Measurements from ENCODE around the gene ZNF579. TPM values are rescaled to one million over a fixed set of nuclear protein-coding genes. Genes with fewer than 3 reads are reported as not detected.

Gene ZNF579, protein sequence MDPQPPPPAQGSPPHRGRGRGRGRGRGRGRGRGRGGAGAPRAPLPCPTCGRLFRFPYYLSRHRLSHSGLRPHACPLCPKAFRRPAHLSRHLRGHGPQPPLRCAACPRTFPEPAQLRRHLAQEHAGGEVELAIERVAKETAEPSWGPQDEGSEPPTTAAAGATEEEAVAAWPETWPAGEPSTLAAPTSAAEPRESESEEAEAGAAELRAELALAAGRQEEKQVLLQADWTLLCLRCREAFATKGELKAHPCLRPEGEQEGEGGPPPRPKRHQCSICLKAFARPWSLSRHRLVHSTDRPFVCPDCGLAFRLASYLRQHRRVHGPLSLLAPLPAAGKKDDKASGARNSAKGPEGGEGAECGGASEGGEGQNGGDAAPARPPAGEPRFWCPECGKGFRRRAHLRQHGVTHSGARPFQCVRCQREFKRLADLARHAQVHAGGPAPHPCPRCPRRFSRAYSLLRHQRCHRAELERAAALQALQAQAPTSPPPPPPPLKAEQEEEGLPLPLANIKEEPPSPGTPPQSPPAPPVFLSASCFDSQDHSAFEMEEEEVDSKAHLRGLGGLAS
- total RNA-seq (2022; extraction: Qiagen RNA extraction), result 19.1 to 31.9 TPM (median 29.7 TPM) in 5 replicates

GRCh38 chr19:55580628-55581144 is at the start of gene ZNF579:
ZNF579 (minus strand) TSS chr19:55580848; CDS start chr19:55579639, 1,209 bp downstream.

DNA sequence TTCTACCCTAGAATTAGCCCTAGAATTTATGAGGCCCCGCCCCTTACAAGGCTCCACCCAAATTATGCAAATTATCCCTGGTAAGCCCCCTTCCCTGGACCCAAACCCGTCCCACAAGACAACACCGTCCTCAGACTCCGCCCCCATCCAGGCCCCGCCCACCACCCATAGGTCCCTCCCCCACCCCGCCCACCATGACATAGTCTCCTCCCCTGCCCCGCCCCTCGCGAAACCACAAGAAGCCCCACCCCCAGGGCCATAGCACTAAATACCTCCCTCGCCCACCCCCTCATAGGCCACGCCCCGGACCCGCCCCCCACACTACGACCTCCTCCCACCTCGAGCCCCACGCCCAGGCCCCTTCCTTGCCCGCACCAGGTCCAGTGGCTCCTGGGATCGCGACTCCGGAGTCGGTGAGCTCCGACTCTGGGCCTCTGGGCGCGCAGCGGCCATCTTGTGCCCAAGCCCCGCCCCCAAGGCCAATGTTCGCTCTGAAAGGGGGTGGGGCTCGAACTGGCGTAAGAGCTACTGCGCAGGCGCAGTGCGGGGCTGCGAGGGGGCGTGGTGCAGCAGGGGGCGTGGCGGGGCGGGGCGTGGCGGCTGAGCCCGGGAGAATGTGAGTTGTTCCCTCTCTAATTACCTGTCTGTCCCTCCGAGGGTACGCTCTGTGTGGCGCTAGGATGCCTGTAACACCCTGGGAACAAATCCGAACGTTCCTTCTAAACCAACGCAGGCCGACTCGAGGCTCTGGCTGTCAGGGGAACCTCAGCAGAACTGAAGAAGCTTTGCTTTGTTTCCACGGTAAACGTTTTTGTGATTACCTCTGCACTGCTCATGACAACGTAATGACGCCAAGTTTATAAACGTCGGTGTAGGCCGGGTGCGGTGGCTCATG is 43.7 kb upstream of the ZNF579 start, which contains the start of gene ZNF784:
Gene ZNF784 (minus strand): TSS at position 458 of the 895 bp plus-strand sequence. CDS start 5 bp downstream, at position 453.

GRCh38 chr19:55605637-55606470 is 25.2 kb upstream of the ZNF579 start, which contains the start of gene ZNF865:
ZNF865 (plus strand) TSS chr19:55605647; CDS start chr19:55613619, 7,972 bp downstream.

DNA sequence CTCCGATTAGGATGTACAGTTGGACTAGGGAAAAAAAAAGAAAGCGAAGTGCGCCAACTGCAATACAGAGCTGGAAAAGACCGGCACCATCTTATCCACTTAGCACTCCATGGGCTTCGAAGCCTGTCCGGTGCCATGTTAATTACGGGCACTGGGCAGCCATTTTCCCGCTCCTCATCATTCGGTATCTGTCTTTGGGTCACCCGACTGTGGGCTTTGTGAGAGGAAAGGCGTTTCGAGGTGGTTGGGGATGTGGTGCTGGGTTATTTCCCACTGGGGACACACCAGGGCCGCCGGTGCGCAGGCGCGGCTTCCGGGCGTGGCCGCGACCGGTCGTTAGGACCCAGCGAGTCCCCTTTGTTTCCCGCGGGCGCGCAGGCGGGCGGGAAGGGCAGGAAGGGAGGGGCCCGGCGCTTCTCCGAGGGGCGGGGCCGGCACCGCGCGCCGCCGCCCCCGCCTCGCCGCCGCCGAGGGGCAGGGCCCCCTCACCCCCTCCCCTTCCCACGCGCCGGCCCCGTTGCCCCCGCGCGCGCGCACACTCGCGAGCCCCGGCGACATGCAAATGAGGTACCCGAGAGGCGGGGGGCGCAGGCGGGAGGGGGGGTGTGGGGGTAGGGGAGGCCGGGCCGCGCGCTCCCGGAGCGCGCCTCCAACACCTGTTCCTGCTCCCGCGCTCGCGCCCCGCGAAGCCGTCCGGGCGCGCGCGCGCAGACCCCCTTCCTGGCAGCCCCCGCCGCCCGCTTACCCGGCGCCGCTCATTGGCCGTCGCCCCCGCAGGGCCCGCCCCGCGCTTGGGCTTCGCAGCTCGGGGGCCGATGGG is 19.4 kb upstream of the ZNF579 start, which contains the start of gene ZNF524:
Gene ZNF524 (plus strand): TSS at position 447 of the 820 bp plus-strand sequence. CDS start 1,825 bp downstream, outside the sequence.

DNA sequence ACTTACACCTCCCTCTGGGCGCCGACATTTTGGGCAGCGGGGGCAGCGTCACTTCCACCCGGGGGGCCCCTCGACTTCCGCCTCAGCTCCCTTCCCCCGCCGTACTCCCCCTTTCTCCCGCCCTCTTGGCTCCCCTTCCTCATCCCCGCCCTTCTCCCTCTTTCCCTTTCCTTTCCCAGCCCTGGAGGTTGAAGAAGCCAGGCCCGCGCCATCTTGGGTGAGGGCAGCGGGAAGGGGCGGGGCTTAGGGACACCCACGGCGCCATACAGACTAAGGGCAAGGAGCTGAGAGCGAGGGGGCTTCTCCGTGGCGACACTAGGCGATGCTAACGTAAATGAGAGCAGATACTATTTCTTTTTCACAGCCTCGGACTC is 18.8 kb upstream of the ZNF579 start, which contains the start of gene FIZ1:
Gene FIZ1 (minus strand): TSS at position 50 of the 374 bp plus-strand sequence. CDS start 1,652 bp downstream, outside the sequence.

DNA sequence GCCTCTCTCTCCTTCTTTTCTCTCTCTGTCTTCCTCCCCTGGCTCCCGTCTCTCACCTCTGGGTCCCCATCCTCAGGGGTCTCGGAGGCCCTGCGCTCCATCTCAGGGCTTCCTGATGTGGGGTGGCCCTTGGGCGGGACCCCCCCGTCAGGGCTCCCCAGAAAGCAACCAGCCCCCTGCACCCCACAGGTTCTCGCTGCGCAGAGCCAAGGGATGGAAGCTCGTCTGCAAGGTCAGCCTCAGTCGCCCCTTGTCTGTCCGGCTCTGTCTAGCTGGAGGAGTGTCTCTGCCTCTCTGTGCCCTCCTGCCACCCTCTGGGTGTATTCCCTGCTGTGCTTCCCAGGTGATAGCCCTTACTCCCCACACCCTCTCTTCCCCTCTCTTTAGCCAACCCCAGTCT is 35.2 kb downstream of the ZNF579 start, which contains the start of gene SBK3:
Gene SBK3 (minus strand): TSS at position 101 of the 400 bp plus-strand sequence. CDS start 0 bp downstream, at position 101.

GRCh38 chr19:55536951-55537740 is 43.5 kb downstream of the ZNF579 start, which contains the start of gene SBK2:
SBK2 (minus strand) TSS chr19:55537133; CDS start chr19:55536294, 839 bp downstream.

Other genes with a start within 250 kb of the ZNF579 start
- gene KMT5C, start 241.0 kb downstream of the ZNF579 start, total RNA-seq (2022; extraction: Qiagen RNA extraction), result 3.6 to 8.3 TPM (median 6.7 TPM) in 5 replicates
- 0.33 to 4.4 TPM (median 1.0 TPM) in 5 replicates for gene COX6B2, start 226.1 kb downstream of the ZNF579 start, total RNA-seq (2022; extraction: Qiagen RNA extraction)
- gene GARIN5B, start 217.6 kb downstream of the ZNF579 start, total RNA-seq (2022; extraction: Qiagen RNA extraction), result 0.05 to 0.22 TPM (median 0.08 TPM) in 5 replicates
- gene IL11, start 210.4 kb downstream of the ZNF579 start, total RNA-seq (2022; extraction: Qiagen RNA extraction), result 16.3 to 22.0 TPM (median 18.1 TPM) in 5 replicates
- 1.1 to 2.4 TPM (median 1.5 TPM) in 5 replicates for gene TMEM190, start 204.0 kb downstream of the ZNF579 start, total RNA-seq (2022; extraction: Qiagen RNA extraction)
- gene TMEM238, start 196.6 kb downstream of the ZNF579 start, total RNA-seq (2022; extraction: Qiagen RNA extraction), result 2.5 to 10.7 TPM (median 9.7 TPM) in 5 replicates
- gene RPL28, start 194.9 kb downstream of the ZNF579 start, total RNA-seq (2022; extraction: Qiagen RNA extraction), result 2,416 to 3,186 TPM (median 2,701 TPM) in 5 replicates
- gene UBE2S, start 173.1 kb downstream of the ZNF579 start, total RNA-seq (2022; extraction: Qiagen RNA extraction), result 282 to 492 TPM (median 445 TPM) in 5 replicates
- not detected in 5 replicates for gene SHISA7, start 137.5 kb downstream of the ZNF579 start, total RNA-seq (2022; extraction: Qiagen RNA extraction)
- gene ISOC2, start 119.2 kb downstream of the ZNF579 start, total RNA-seq (2022; extraction: Qiagen RNA extraction), result 54.7 to 59.3 TPM (median 58.4 TPM) in 5 replicates
- not detected in 5 replicates for gene C19orf85, start 116.1 kb downstream of the ZNF579 start, total RNA-seq (2022; extraction: Qiagen RNA extraction)
- gene ZNF628, start 104.2 kb downstream of the ZNF579 start, total RNA-seq (2022; extraction: Qiagen RNA extraction), result 2.9 to 8.5 TPM (median 5.4 TPM) in 5 replicates
- 31.7 to 58.5 TPM (median 52.9 TPM) in 5 replicates for gene NAT14, start 95.7 kb downstream of the ZNF579 start, total RNA-seq (2022; extraction: Qiagen RNA extraction)
- 0.53 to 0.93 TPM (median 0.61 TPM) in 5 replicates for gene SSC5D, start 92.4 kb downstream of the ZNF579 start, total RNA-seq (2022; extraction: Qiagen RNA extraction)
- gene SBK2, start 43.7 kb downstream of the ZNF579 start, total RNA-seq (2022; extraction: Qiagen RNA extraction), result 1.1 to 2.4 TPM (median 1.5 TPM) in 5 replicates
- 0.81 to 1.9 TPM (median 1.6 TPM) in 5 replicates for gene SBK3, start 35.3 kb downstream of the ZNF579 start, total RNA-seq (2022; extraction: Qiagen RNA extraction)
- 21.6 to 25.3 TPM (median 22.9 TPM) in 5 replicates for gene FIZ1, start 18.7 kb upstream of the ZNF579 start, total RNA-seq (2022; extraction: Qiagen RNA extraction)
- gene ZNF524, start 19.4 kb upstream of the ZNF579 start, total RNA-seq (2022; extraction: Qiagen RNA extraction), result 11.3 to 19.0 TPM (median 17.5 TPM) in 5 replicates
- 6.9 to 12.2 TPM (median 11.8 TPM) in 5 replicates for gene ZNF865, start 24.8 kb upstream of the ZNF579 start, total RNA-seq (2022; extraction: Qiagen RNA extraction)
- gene ZNF784, start 43.7 kb upstream of the ZNF579 start, total RNA-seq (2022; extraction: Qiagen RNA extraction), result 4.0 to 5.9 TPM (median 5.4 TPM) in 5 replicates
- 28.0 to 53.4 TPM (median 49.3 TPM) in 5 replicates for gene ZNF580, start 60.2 kb upstream of the ZNF579 start, total RNA-seq (2022; extraction: Qiagen RNA extraction)
- gene ZNF581, start 62.8 kb upstream of the ZNF579 start, total RNA-seq (2022; extraction: Qiagen RNA extraction), result 36.8 to 50.0 TPM (median 46.0 TPM) in 5 replicates
- 14.5 to 19.8 TPM (median 18.6 TPM) in 5 replicates for gene CCDC106, start 67.4 kb upstream of the ZNF579 start, total RNA-seq (2022; extraction: Qiagen RNA extraction)
- gene U2AF2, start 74.2 kb upstream of the ZNF579 start, total RNA-seq (2022; extraction: Qiagen RNA extraction), result 258 to 297 TPM (median 278 TPM) in 5 replicates
- 136 to 211 TPM (median 199 TPM) in 5 replicates for gene EPN1, start 94.4 kb upstream of the ZNF579 start, total RNA-seq (2022; extraction: Qiagen RNA extraction)
- not detected in 5 replicates for gene NLRP9, start 157.6 kb upstream of the ZNF579 start, total RNA-seq (2022; extraction: Qiagen RNA extraction)
- 0.35 to 0.58 TPM (median 0.41 TPM) in 5 replicates for gene RFPL4A, start 178.2 kb upstream of the ZNF579 start, total RNA-seq (2022; extraction: Qiagen RNA extraction)
- gene RFPL4AL1, start 188.3 kb upstream of the ZNF579 start, total RNA-seq (2022; extraction: Qiagen RNA extraction), result not detected in 5 replicates